ENCODE data around the gene KITLG. TPM values are rescaled to one million over a fixed set of nuclear protein-coding genes. Genes with fewer than 3 reads are reported as not detected.
"Not testable (repeated sequence)": the region's sequence is repeated elsewhere in the genome, so short reads cannot be mapped to it uniquely, and the experiment has no call there.

Gene KITLG, protein sequence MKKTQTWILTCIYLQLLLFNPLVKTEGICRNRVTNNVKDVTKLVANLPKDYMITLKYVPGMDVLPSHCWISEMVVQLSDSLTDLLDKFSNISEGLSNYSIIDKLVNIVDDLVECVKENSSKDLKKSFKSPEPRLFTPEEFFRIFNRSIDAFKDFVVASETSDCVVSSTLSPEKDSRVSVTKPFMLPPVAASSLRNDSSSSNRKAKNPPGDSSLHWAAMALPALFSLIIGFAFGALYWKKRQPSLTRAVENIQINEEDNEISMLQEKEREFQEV
- polyA plus RNA-seq (ENCODE audit: insufficient read length): 13.1 TPM

DNA sequence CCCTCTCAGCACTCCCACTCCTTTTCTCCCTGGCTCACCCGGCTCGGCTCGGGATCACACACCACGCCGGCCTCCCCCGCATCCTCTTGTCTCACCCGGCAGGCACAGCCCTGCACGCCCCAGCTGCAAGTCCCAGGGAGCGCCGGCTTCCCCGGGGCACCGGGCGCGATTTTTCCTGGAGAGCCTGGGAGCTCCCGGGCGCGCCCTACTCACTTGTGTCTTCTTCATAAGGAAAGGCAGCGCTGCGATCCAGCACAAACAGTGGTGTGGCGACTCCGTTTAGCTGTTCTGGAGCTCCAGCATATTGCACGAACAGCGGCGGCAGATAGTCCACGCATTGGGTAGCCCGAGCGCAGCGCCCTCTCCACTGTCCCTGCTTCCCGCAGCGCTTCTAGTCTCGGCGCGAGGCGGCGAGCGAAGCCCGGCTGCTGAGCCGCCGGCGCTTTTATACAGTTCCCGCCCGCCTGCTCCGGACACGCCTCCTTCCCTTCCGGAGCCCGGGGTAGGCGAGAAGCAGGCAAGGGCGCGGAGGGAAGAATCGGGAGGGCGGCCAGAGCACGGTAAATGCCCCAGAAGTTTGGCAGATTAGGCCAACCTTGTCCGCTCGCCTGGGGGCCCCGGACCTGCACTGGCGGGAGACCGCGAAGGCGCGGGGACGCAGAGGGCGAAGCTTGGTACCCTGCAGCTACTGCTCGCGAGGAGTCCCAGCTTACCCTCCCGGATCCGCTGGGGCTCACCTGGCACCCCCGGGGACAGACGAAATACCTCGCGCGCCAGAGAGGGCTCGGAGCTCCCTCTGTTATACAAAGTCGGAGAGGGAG, at the start of gene KITLG:
Gene KITLG (minus strand): TSS at position 421 of the 821 bp plus-strand sequence. CDS start 193 bp downstream, at position 228.
- DNase-seq: peak; percentile 86

DNA sequence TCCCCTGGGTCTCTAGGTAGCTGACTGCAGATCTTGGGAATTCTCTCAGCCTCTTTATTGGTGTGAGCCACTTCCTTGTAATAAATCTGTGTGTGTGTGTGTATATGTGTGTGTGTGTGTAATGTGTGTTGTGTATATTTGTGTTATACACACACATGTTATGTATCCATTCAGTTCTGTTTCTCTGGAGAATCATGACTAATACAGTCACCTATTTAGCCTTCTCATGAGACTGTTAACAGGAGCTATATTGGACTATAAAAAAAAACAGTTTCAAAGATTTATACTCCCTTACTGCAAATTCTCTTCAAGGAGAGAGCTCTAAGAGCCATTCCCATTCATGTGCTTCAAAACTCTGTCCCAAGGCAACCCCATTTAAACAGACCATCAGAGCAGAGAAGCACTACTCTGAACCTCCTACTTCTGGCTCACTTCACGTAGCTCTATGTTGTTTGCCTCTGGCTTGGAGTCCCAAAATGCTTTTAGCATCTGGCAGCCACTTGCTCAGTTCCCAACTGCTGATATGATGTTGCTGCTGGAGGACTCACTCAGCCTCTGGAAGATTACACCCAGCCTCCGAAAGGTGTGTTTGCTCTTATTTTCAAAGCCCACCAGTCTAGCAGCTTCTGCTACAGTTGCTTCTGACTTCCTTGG, 48.7 kb upstream of the KITLG start:
- DNase-seq: no peak

DNA sequence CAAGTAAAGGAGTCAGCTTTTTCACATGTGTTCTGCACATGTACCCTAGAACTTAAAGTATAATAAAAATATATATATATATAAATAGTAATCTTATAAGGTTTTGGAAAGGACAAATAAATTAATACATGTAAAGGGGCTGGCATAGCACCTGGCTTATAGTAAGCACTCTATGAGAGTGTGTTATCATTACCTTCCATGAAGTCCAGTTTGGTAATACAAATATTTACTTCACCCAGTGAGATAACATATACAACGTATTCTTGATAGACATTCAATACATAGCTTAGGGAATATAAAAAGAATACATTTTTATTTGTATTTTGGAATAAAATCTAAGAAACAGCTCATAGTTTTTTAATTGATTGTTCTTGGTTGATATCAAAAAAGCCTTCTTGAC, 47.8 kb upstream of the KITLG start:
- DNase-seq: not testable (repeated sequence)

DNA sequence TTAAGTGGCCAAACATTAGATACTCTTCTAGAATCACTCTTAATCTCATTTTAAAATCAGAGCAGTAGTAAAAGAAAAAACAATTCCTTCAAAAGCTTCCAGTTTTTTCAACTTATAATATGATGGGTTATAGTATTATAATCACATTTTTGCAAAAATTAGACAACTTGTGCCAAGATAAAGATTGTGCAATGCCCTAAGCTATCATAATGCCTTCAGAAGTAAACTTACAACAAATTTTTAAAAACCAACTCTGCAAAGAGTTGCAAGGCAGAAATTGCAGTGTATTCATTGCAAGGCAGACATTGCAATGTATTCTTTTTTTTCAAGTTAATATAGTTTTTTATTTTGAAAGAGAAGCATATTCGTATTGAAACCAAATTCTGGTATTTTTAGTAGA, 47.2 kb upstream of the KITLG start:
- DNase-seq: no peak

DNA sequence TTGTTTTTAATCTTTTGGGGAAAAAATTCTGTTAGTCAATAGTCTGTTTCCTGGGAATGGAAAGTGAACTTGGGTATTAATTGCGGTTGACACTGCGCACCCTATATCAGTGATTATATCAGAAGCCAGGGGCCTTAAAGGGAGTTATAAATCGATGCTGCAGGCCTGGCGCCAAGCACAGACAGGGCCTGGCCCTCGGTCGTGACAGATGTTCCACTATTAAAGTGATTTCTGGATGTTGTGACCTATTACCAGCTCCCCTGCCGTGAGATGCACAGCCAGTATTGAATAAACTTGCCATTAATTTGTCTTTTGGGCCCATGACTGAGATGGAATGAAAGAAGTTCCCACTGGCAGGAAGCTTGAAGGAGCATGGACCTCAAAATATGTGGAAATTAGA, 45.1 kb upstream of the KITLG start:
- DNase-seq: no peak

DNA sequence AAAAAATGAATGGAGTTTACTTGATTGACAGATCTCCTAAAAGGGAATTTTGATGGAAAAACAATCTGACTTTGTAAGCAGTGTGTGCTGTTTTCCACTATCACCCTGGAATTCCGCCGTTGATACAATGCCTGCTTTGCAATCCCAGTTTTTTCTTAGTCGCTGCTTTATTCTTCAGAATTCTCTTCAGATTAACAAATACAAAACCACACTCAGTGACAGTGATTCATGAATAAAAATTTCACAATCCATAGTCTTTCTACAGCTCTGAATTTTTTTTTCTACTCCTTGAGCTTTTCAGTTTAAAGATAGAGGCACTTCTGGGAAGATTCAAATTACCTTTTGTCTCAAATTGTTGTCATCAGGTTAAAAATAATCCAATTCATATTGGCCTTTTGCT, 44.6 kb upstream of the KITLG start:
- DNase-seq: no peak

DNA sequence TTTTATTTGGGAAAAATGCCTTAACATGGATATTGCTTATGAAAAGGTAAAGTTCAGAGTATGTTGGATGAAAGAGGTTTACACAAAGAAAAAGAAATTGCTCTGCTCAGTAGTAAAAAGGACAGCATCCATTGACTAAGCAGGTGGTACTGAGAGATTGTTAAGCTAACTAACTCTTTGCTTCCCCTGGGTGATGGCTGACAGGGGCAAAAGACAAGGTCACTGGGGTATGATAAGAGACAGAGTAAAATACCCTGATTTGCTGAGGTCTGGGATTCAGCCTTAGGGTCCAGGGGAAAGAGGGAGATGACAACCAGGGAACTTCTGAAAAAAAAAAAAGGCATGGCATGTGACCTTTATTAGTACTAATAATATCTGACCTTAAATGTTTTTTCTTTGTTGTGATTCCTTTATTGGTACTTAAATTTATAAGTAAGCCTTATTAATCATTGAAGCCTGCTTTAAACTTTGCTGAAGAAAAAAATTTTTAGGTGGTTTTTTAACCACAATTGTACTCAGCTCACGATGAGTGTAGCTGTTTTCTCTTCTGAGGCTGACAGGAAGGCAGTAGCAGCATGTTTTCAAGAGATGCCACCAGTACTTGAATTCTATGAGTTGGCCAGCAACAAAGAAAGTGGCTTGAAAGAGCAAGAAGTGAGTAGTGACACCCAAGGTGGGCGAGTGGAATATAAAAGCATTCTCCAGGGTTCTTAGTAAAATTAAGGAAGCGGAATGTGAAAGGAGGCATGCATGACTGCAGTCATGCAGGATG, 43.7 kb upstream of the KITLG start:
- DNase-seq: no peak

DNA sequence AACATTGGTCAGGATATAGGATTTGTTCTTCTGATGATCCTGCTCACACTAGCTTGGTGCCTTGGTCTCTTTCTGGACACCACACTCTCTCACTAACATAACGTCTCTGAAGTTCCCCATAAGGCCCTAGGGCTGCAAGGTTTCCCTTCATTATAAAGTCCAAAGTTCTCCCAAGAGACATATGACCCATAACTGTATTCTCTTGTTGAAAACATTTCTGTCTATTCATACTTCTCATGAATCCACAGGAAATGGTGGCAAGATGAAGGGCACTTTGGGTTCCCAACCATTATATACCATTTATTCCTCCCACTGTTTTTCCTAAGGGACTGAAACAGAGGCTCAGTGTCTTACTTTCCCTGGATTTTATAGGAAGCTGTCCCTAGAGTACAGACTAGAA, 37.1 kb upstream of the KITLG start:
- DNase-seq: no peak

DNA sequence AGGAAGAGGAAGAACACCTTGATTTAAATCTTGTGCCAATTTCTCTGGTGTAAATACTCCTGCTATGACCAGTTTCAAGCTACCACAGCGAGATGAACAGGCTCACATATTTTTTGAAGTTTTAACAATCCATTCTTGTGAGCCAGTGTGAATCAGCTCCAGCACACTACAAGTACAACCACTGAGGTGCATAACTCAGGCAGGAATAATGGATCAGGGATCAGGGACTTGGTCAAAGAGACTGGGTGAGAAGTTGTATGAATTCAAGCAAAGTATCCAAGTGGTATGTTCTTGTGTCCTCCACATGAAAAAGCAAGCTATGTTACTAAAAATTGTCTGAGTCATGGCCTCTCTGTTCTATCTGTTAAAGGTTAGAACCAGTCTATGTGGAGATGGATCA, 35.2 kb upstream of the KITLG start:
- DNase-seq: no peak

DNA sequence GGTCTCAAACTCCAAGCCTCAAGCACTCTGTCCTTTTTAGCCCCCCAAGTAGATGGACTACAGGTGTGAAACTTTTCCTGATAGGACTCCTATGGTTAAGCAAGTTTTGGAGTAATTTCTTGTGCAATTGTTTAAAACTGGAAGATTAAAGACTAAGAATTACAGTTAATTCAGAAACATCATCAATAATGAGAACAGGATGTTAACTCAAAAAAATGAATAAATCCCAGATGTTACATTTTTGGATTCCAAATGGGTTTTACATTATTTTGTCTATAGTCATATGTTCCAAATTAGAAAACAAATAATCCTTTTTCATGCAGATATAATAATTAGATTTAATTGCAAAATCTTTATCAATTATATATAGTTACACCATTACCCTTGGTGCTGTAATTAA, 24.4 kb upstream of the KITLG start:
- no peak for DNase-seq

DNA sequence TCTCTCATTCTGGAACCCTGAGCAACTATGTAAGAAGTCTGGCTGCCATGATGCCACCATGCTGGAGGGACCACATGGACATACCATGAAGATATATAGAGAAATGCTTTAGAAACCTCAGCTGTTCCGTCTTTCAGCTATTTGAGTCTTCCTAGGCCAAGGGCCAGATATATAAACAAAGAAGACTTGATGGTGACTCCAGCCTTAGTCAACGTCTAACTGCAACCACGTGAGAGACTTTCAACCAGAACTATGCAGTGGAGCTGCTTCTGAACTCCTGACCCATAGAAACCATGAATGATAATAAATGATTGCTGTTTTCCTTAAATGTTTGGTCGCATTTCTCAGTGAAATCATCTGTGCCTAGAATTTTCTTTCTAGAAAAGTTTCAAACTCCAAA, 20.0 kb upstream of the KITLG start:
- DNase-seq: no peak

DNA sequence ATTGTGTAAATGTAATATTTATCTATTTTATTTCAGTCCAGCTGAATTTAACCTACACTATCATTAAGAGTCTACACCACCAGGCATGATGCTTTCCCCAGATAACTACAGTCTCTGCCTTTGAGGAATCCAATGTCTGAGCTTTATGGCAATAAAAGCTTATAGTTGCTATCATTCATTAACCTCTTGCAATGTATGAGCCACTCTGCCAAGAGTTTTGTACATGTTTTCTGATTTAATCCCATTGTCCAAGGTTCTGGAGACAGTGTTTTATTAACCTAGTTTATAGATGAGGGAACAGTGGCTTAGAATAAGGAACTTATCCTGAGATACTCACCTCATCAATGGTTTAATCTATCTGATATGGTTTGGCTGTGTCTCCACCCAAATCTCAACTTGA, 17.1 kb upstream of the KITLG start:
- no peak for DNase-seq

DNA sequence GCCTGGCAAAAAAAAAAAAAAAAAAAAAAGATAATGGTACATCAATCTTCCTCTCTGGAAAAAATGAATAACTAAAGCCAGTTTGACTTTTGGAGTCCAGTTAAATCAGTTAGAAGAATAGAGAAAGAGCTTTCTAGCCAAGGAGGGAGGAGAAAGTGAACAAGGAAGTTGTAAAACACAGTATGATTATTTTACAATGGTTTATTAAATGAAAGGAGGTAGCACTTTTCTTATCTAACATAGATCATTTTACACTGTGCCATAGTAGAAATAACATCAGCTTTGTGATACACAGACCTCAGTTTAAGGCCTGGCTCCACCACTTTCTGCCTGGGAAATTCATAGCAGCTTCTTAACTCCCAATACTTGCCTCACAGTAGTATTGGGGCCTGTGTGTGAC, 15.4 kb upstream of the KITLG start:
- DNase-seq: no peak

DNA sequence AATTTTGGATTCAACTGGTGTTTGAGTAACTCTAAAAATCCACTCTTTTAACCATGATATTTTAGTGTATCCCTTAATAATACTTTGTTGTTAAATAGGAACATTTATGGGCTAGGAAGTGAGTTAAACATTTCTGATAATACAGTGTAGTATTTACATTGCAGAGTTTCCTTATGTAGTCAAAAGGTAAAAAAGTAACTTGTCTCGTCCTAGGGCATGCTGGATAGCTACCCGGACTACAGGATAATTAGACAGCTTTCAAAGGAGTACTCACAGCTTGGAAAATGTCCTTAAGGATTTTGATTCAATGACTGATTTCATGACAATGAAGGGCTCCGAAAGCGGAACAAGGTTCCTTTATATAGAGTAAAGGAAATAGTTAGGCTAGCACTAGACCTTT, 14.5 kb upstream of the KITLG start:
- no peak for DNase-seq

DNA sequence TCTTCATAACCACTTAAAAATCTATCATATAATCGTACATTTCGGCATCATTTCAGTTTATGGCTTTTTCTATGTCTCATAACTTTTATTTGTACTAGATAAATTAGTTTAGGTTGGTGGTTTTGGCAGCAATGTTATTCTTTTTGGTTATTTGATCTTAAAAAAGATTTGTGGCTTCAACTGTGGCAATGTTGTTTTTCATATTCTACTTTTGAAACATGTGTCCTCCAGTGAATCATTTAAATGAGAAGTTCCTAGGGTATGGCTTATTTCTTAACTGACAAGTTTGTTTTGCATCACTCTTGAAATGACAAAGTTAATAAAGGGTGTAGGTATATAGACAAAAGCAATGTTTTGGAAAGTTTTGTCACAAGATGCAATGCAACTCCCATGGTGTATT, 11.1 kb upstream of the KITLG start:
- no peak for DNase-seq

DNA sequence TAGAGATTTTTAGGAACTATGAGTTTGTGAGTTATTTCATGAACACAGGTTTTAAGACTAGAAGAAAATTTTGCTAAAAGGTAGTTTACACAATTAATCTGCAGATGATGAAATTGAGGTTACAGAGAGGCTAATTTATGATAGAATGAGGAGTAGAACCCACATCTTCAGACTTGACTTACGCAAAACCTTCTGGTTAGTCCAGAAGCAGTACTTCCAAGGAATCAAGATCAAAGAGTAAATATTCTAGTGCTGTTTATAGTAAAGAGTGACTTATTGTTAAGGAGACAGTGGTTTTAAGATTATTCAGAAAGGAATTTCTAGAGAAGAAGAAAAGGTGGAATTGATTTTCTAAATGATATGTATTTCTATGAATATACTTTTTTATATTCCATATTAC, 10.6 kb upstream of the KITLG start:
- no peak for DNase-seq

DNA sequence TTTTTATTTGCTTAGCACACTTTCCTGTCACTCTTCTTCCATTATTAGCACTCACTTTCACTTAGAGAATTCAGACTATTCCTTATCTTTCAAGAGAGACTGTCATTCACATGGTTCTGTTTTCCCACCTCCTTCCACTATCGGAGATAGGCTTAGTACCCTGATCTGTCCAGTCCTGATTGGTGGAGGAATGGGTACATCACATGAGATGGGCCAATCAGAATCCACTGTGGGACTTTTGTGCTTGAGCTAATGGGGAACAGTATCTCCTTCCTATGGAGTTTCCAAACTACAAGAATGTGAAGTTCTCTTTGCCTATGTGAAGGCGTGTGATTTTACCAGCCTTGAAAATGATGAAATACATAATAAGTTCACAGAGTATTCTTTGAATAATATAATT, 4.8 kb upstream of the KITLG start:
- DNase-seq: no peak

DNA sequence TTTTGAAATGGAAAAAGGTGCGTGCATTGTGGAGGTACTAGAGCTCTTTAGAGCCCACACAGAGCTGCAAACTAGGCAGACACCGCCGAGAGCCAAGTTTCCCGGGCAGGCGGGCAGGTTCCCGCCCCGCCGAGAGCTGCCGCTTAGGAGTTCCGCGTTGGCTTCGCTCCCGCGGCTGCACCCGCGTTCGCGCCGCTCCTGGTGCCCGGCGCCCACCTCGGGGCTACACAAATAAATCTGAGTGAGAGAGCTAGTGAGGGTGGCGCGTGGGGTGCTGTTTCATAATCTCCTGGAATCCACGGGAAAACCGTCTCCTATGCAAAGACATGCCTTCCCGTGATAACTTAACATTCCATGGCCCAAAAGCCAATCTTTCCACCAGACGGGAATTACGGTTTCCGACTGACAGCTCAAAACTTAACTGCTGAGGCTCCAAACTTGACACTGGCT, 645 bp downstream of the KITLG start:
- DNase-seq: peak; percentile 46

DNA sequence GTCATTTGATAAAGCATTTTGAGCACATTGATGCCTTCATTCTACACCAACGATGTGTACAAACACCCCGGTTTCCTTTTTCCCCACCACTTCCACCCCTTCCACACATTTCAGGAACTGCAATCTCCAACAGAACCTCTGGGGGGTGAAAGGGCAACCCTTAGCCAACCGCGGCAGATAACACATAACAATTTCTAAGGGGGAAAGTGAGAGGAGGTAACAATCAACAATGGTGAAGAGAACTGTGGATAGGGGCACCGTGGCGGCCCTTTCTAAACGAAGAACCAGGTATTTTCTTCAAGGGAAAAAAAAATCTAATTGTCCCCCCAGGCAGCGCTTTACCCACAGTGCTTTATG, 1.1 kb downstream of the KITLG start:
- no peak for DNase-seq

DNA sequence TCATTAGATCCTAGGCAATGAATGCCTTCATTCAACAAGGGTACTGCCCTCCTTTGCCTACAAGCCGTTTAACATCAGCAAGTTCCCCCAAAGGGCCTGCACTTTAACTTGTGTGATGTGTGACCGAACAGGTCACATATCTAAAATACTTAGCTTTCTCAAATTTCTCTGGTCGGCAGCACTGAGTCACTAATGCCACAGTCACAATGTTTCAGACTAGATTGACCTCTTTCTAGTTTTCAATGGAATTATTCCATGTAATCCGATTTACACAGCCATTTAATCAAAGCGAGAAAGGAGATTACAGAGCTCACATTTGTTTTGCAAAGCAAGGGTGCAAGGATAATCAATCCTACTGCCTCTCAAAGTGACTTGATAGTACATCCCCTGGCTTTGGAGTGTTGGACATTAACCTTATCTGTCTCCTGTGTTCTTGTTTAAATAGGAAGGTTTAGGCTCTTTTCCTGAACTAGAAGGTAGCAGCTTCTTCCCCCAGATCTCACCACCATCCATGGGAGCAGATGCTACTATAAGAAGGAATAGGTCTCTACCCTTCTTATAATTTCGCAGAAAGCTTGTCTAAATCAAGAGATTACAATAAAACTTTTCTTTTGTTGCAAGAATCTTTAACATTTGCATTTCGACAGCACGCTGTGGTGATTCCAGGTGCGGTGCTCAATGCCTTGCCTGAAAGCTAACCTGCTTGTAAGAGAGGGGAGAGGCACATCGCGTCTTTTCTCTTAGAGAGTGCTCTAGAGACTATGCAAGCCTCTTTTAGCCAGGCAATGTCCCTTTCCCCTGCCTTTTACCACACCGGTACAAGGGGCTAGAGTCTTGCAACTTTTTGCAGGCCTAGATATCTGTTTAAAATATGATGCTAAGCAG, 1.8 kb downstream of the KITLG start:
- no peak for DNase-seq

DNA sequence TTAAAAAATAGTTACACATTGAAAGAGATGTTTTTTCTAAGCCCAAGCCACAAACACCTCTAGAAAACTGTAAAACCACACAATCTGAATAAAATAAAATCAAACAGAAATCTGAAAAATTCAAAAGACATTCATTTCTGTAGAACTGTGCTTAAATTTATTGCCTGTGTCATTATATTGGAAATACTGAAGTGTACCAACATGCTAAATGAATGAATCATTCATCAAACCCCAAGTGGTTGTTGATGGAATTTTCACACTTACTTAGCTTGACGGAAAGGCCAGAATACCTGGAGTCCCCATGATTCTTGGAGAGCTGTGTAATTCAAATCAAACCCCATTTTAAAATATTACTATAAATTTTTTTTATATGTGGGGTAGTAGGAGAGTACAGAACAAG, 2.7 kb downstream of the KITLG start:
- DNase-seq: no peak

DNA sequence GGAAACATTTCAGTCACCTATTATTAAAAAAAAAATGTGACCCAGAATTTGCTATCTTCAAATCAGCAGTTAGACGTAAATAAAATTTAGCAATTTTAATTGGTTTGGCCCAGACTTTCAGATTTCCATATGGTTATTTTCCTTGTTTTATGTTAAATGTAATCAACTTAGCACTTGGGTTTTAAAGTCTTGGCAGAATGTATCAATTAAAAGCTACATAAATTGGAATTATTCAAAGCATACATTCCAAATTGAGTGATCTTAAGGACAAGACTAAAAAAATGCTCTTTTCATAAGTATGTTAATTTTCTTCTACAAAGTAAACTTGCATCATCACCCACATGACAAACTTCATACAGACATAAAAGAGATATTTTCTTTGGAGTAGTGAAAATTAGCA, 3.4 kb downstream of the KITLG start:
- no peak for DNase-seq

Data from hindlimb muscle (tissue), 1 donor.